Endothelial cell of umbilical vein (primary cell): Measurements from ENCODE around the gene STBD1. TPM values are rescaled to one million over a fixed set of nuclear protein-coding genes. Genes with fewer than 3 reads are reported as not detected.

ENCODE experiments used
- BruUV-seq: library from RNA; stranded (reverse); fragments of 400-500 nt; replicated peaks from 2 replicates; lab custom pipeline; 2021; lab: Mats Ljungman, UMichigan
- CTCF ChIA-PET: fragments of 300-600, 350-600 bp; sonication (Branson Sonifier 250); formaldehyde crosslinking; loops from one replicate; lab custom pipeline; 2021; ENCODE audit warnings: antibody characterized with exemption, inconsistent platforms; lab: Charles Lee
- POLR2A ChIA-PET: fragments of 300-600, 350-600 bp; sonication (Branson Sonifier 250); formaldehyde crosslinking; loops from one replicate; lab custom pipeline; 2021; ENCODE audit warnings: antibody characterized with exemption, inconsistent platforms; lab: Charles Lee
- DNase-seq: peaks from one replicate; pipeline ENCODE4 v3.0.0-alpha.2; 2011; ENCODE audit warnings: low read depth, low spot score
- FAIRE-seq: peaks from 2 replicates; lab custom pipeline; 2011; peaks lifted over from hg19 to GRCh38; lab: Jason Lieb, UNC
- H2AFZ ChIP-seq: 2 replicates; pipeline ENCODE4 v1.6.0; 2012; ENCODE audit warnings: low read depth, low read length, control low read depth, inconsistent platforms
- H3K27ac ChIP-seq: 2 replicates; pipeline ENCODE4 v1.5.1; 2011; ENCODE audit warnings: low read depth, mild to moderate bottlenecking, control low read depth, low read length, moderate library complexity; ENCODE audit not compliant: insufficient read depth
- H3K27me3 ChIP-seq, 2 experiments: 2 replicates each; pipeline versions ENCODE4 v1.6.0 to v1.6.1; 2011; ENCODE audit warnings: low read length in 2 of 2, mixed read lengths in 1 of 2; ENCODE audit not compliant: control insufficient read depth in 2 of 2, insufficient read depth in 2 of 2
- H3K36me3 ChIP-seq, 2 experiments: 2 replicates in 1 of 2; 3 replicates in 1 of 2; pipeline ENCODE4 v1.5.1; 2011; ENCODE audit warnings: low read length in 2 of 2, mild to moderate bottlenecking in 1 of 2, moderate library complexity in 1 of 2; ENCODE audit not compliant: control insufficient read depth in 2 of 2, insufficient read depth in 2 of 2; ENCODE audit errors: extremely low read depth in 1 of 2
- H3K4me1 ChIP-seq: 3 replicates; pipeline ENCODE4 v1.5.1; 2011; ENCODE audit warnings: mild to moderate bottlenecking, low read length; ENCODE audit not compliant: control insufficient read depth, insufficient read depth; ENCODE audit errors: extremely low read depth
- H3K4me2 ChIP-seq: 2 replicates; pipeline ENCODE4 v1.6.1; 2011; ENCODE audit warnings: low read length, control low read depth, mixed read lengths; ENCODE audit not compliant: insufficient read depth
- H3K4me3 ChIP-seq, 3 experiments: fragments of 200-600 bp in 1 of 3; sonication (generic), shearing (Covaris generic) in 1 of 3; replicated peaks in 1 of 3; 2 replicates each; pipeline ENCODE4 v1.5.1; 2011 to 2016; ENCODE audit warnings: control low read depth in 3 of 3, low read length in 3 of 3, mild to moderate bottlenecking in 2 of 3, inconsistent platforms in 1 of 3, low read depth in 1 of 3, moderate library complexity in 1 of 3; ENCODE audit not compliant: insufficient read depth in 1 of 3
- H3K79me2 ChIP-seq: 2 replicates; pipeline ENCODE4 v1.6.0; 2012; ENCODE audit warnings: low read length, inconsistent platforms; ENCODE audit not compliant: control insufficient read depth, insufficient read depth
- H3K9ac ChIP-seq: replicated peaks from 2 replicates; pipeline ENCODE3; 2011; ENCODE audit warnings: low read length, control low read depth; ENCODE audit not compliant: insufficient read depth; ENCODE audit errors: extremely low read depth
- H3K9me1 ChIP-seq: replicated peaks from 3 replicates; pipeline ENCODE4 v1.6.0; 2011; ENCODE audit warnings: mild to moderate bottlenecking, low read length; ENCODE audit not compliant: control insufficient read depth, insufficient read depth; ENCODE audit errors: extremely low read depth
- H3K9me3 ChIP-seq: replicated peaks from 2 replicates; pipeline ENCODE4 v1.5.1; 2012; ENCODE audit warnings: low read length, inconsistent platforms; ENCODE audit not compliant: control insufficient read depth, insufficient read depth
- H4K20me1 ChIP-seq: replicated peaks from 2 replicates; pipeline ENCODE3; 2011; ENCODE audit warnings: mild to moderate bottlenecking, low read length; ENCODE audit not compliant: control insufficient read depth, insufficient read depth; ENCODE audit errors: extremely low read depth
- CTCF ChIP-seq, 2 donors: IDR thresholded peaks; 1 replicate in 1 of 2; 2 replicates in 1 of 2; pipeline ENCODE4 v1.5.1; 2011; ENCODE audit warnings: low read length in 2 of 2, mild to moderate bottlenecking in 2 of 2, moderate library complexity in 2 of 2, control low read depth in 1 of 2, inconsistent platforms in 1 of 2, low read depth in 1 of 2; ENCODE audit not compliant: insufficient read depth in 1 of 2; ENCODE audit errors: extremely low read depth in 1 of 2
- EZH2 ChIP-seq: IDR thresholded peaks from 2 replicates; pipeline ENCODE4 v1.6.1; 2012; ENCODE audit warnings: borderline replicate concordance, low read depth, mild to moderate bottlenecking, moderate library complexity, low read length, inconsistent platforms; ENCODE audit not compliant: severe bottlenecking
- FOS ChIP-seq: IDR thresholded peaks from 2 replicates; pipeline ENCODE4 v1.6.1; 2011; ENCODE audit warnings: mild to moderate bottlenecking, low read length, moderate library complexity, borderline replicate concordance; ENCODE audit not compliant: insufficient read depth
- GATA2 ChIP-seq: IDR thresholded peaks from 2 replicates; pipeline ENCODE4 v1.7.0; 2011; ENCODE audit warnings: low read depth, mild to moderate bottlenecking, moderate library complexity, mixed read lengths, low read length; ENCODE audit not compliant: insufficient read length, insufficient read depth
- JUN ChIP-seq: IDR thresholded peaks from 2 replicates; pipeline ENCODE4 v1.6.1; 2011; ENCODE audit warnings: borderline replicate concordance, low read depth; ENCODE audit not compliant: insufficient read length, insufficient read depth
- MAX ChIP-seq: IDR thresholded peaks from 2 replicates; pipeline ENCODE4 v1.6.1; 2011; ENCODE audit not compliant: insufficient read depth, insufficient read length
- MYC ChIP-seq: IDR thresholded peaks from one replicate; pipeline ENCODE4 v1.6.1; 2011; ENCODE audit warnings: mild to moderate bottlenecking, low read depth, low read length
- POLR2A ChIP-seq: IDR thresholded peaks from 2 replicates; pipeline ENCODE4 v1.6.1; 2012; ENCODE audit warnings: low read depth, mild to moderate bottlenecking, control low read depth, low read length
- POLR2AphosphoS5 ChIP-seq: IDR thresholded peaks from 2 replicates; pipeline ENCODE4 v1.6.1; 2012; ENCODE audit warnings: low read depth, mild to moderate bottlenecking, control low read depth, low read length, moderate library complexity; ENCODE audit not compliant: insufficient read depth
- dilution Hi-C: fragments of 300-500 bp; cut with MboI; formaldehyde crosslinking; loops from one replicate; pipeline ENCODE4 v1.15.0; 2019; ENCODE audit warnings: low sequenced_read_pairs; ENCODE audit not compliant: extremely low pct_ligation_motif_present
- intact Hi-C: fragments of 100-400 bp; cut with micrococcal nuclease; formaldehyde crosslinking; loops from one replicate; pipeline ENCODE4 v1.10.0; 2022
- polyA plus RNA-seq, 4 experiments: library from polyadenylated mRNA; depleted of rRNA in 3 of 4; stranded (reverse) in 3 of 4; unstranded in 1 of 4; fragments of >200 nt; gene quantifications; 2 replicates each; pipeline versions ENCODE4 v1.2.1 to v1.2.3, GENCODE V29; 2011 to 2012; ENCODE audit warnings: missing spikeins in 1 of 4
- total RNA-seq: library from RNA; stranded (reverse); gene quantifications from 2 replicates; pipeline ENCODE4 v1.2.3, GENCODE V29; 2021

STBD1 gene
- total and polyA plus RNA-seq, 2 donors (not counting 3 experiments of a cell fraction or from before 2014, with no cell fraction given) = 0.18 to 0.29 TPM

GRCh38 chr4:76256968-76257367 is 49.6 kb upstream of the STBD1 start:
- BruUV-seq = no TSS peak
- Histone ChIP-seq H3K36me3 (no peaks in the 10 kb centered on the region), H3K79me2 (no peaks in the 10 kb centered on the region), H4K20me1 (no peaks in the 10 kb centered on the region), H3K27me3 (peaks cover 27 to 39% of the 10 kb centered on the region in 2 experiments), H3K27ac (no peak overlapping the region), H3K9me1 (no peaks in the 10 kb centered on the region), H3K9ac (no peak overlapping the region), H3K9me3 (no peaks in the 10 kb centered on the region), H3K4me3 (no peak overlapping the region), H3K4me1 (no peaks in the 10 kb centered on the region), H2AFZ (no peak overlapping the region), H3K4me2 (no peak overlapping the region)
- intact Hi-C loops = no loop called here
- TF ChIP-seq GATA2 (no peak), MYC (no peak), MAX (no peak), POLR2A (no peak), CTCF (IDR thresholded peaks at IDR 0.05; ENCODE audit: extremely low read depth in 1 of 2, insufficient read depth in 1 of 2, low read depth in 1 of 2, low read length in 2 of 2) (no peak), EZH2 (no peak), JUN (no peak), POLR2AphosphoS5 (no peak), FOS (no peak)
- dilution Hi-C loops = no loop called here
- FAIRE-seq = no peak
- CTCF ChIA-PET = interaction anchor here (1.3 to 1.5 kb wide), 2 partner anchors 12 to 77 kb away, joined by 4 read pairs; no protein-coding TSS in a partner anchor
- POLR2A ChIA-PET = no interaction called here
- DNase-seq = no peak
